ENCODE results near the gene NAV2.

Gene NAV2

DNA sequence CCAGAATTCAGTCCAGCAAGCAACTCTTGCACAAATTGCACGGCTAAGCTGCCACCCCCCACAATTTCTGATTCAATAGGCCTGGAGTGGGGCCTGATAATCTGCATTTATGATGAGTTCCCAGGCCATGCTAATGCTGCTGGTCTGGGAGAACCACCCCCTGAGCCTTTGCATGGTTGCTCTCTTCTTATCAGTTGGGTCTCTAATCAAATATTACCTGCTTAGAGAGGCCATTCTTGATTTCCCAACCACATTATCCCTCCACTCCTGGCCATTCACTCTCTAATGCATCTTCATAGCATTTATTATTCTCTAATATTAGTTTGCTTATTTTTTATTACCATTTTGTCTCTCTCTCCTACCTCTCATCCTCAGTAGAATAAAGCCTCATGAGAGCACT is 99.5 kb downstream of the NAV2 start:
- no peak for DNase-seq

DNA sequence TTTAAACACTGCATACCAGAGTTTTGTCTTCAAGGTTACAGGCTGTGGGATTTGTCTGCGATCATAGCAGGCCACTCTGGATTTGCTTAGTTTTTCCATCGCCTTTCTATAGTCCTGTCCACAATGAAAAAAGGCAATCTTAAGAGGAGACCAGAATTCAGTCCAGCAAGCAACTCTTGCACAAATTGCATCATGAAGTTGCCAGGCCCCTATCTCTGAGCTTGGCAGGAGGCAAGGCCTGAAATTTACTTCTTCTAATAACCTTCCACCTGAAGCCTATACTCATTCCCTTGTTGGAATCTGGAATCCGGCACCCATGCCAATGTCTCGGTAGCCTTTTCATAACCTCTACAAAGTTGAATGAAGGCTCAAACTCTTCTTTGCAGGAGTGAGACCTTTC is 100.1 kb downstream of the NAV2 start:
- no peak for DNase-seq

DNA sequence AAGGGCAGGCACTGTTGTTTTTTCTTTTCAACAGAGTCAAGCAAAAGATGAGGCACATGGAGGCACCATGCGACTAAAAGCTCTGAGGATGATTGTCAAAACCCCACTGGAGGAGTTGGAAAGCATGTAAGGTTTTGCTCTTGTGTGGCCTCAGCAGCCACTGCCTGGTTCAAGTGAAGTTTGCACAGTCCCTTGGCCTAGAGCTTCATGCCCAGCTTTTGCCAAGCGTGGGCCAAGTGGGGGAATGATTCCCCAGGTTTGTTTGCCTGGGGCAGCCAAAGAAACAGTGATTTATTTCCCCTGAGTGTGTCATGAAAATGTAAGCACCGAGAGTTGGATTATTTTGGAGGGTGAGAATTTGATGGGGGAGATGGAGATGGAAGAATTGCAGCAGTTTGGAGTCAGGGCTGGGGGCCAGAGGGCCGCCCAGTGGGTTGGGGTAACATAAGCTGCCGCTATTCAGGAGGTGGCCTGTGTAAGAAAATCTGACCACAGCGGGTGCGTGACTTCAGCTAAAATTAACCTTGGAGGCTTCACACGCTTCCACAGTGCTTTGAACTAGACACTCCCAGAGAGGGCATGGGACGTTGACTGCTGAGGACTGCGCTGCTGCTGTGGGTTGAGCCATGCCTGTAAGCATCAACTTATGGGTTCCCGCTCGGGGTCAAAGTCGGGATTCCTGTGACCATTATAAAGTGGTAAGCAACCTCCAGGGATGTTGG is 100.7 kb downstream of the NAV2 start:
- no peak for DNase-seq

DNA sequence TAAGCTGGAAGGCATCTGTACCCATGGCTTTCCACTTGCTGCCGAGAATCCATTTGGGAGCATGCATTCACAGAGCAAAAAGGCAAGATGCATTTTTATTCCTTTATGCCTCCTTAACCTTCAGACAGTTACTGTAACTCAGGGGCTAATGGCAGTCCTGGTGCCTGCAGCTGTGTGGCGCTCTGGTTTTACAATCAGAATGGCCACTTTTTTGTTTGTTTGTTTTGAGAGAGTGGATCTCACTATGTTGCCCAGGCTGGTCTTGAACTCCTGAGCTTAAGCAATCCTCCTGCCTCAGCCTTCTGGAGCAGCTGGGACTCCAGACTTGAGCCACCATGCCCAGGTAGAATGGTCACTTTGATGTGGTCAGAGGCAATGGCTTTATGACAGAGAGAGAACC is 101.8 kb downstream of the NAV2 start:
- no peak for DNase-seq

DNA sequence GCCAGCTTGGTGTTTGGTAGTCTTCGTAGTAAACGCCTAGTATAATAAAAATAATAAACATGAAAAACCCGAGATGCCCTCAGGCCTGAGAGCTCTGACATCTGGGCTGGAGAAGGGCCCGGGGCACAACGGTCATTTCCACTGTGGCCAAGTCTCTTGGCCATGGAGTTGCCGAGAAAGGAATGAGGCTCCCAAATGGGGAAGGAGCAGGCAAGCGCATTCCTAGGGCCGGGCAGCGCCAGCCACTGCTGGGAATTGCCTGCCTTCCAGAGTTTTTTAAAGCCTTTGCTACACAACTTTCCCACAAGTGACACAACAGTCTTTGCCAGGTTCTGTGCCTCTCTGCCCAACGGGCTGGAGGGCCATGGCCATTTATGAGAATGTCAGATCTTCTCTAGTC is 103.4 kb downstream of the NAV2 start:
- DNase-seq, result no peak

DNA sequence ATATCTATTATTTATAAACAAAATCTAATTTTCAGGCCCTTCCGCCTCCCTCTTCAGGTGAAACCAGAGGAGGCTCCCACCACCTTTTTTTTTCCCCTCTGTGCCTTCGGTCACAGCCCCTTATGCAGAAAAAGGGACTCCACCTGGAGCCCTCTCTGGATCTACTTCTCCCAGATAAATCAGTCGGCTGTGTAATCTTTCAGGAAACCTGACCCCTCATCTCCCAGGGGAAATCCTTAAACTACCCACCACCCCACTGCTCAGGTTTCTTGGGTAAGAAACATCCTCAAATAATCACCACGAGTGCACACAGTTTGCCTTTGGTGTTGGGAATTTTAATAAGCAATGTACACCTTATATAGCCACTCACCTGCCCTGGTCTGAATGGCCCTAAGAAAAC is 104.2 kb downstream of the NAV2 start:
- DNase-seq, result no peak

DNA sequence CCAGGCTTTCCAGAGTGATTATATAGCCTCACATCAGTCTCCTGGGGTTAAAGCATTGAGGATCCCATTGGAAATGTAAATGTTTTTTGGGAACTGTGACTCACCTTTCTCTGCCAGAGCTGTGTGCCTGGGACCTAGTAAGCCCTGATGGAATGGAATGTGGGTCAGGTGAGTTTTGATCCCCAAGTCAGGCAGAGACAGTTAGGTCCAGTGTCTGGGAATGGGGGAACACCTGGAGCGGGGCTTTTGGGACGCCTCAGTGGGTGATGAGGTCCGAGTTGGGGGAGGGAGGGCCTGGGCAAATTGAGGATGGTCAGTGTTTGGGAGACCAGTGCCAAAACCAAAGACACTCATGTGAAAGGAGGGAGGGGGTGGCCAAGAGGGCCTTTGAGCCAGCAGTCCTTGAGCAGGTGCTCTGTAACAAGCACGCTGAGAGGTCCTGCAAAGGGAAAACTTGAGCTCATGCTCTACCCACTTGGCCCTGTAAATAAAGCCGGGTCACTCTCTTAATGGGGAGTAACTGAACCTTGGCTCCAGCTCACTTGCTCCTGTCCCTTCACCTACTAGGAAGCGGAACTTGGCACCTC is 104.7 kb downstream of the NAV2 start:
- no peak for DNase-seq

DNA sequence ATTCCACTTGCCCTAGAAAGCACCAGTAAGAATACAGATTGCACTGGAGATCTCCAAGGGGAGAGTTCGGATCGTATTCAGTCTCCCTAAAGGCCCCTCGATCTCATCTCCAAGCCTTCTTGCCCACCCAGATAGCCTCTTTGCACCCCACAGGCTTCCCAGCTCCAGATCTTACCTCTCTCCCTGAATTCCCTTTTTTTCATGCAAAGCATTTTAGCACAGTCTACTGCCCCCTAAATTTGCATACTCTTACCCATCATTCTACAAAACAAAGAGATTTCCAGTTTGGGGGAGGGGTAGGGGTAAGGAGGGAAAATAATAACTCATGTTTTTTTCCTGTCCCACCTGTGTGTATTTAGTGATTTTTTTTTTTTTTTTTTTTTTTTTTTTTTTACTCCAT is 105.2 kb downstream of the NAV2 start:
- DNase-seq, result no peak

DNA sequence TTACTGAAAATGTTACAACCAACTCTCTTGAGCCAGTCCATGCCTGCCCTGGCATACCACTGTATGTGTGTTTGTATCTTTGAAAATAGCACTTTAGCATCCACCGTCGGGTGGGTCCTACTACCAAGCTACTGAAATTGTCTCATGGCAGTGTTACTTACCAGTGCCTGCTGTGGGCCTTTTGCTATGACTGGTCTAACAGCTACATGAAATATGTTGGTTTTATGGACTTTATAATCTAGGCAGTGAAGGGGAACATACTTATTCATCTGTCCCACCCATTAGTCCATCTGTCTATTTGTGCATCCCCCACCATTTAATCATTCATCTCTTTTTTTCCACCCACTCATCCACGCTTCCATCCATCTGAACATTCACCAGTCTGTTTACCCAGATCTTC is 106.0 kb downstream of the NAV2 start:
- no peak for DNase-seq

DNA sequence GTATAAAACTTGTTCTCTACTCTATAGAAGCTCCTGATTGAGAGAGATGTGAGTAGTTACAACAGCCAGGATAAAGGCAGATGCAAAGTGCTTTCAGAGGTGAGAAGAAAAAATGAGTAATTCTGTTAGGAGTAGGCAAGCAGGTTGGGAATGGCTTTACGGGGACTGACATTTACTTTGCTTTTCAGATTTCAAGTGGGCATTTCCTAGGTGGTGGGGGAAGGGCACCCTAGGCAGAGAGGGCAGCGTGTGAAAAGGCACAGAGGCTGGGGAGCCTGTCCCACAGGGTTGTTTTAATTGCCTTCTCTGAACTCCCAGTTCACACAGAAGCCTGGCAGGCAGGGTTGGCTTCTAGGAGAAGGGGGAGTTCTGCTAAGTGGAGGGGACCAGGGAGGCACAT is 106.5 kb downstream of the NAV2 start:
- no peak for DNase-seq

DNA sequence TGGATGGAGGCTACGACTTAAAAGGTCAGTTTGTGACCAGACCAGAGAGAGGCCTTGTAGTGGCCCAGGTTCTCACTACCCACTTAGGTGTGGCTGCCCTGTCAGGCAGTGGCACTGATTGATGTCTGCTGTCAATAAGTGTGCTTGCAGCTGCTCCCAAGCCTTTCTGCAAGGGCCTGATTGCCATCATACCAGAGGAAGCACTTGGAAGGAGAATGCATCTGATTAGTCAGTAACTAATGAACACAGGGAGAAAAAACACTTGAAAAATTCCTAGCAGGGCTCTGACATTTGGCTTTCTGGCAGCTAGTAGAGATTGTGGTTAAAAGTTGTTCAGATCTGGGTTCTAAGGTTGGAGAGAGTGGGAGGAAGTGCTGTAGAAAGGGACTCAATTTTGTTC is 107.5 kb downstream of the NAV2 start:
- no peak for DNase-seq

DNA sequence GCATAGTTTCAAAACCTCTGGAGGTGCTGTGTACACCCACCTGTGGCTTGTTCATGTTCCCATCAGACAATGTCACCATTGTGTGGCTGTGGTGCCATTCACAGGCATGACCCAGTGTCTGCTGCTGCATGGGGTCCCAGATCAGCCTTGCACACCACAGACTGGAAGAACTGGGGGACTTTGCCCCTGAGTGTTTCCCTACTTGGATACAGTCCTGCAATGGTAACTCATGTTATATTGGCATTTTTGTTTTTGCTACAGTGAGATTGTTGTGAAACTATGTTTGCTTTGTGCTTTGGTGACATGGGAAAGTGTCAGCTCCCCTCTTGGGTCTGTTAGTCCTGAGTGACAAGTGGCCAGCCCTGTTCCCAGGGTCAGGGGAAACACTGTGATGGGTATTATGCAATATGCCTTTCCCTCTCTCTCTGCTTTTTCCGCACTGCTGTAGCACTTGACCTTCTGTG is 108.8 kb downstream of the NAV2 start:
- DNase-seq, result no peak

DNA sequence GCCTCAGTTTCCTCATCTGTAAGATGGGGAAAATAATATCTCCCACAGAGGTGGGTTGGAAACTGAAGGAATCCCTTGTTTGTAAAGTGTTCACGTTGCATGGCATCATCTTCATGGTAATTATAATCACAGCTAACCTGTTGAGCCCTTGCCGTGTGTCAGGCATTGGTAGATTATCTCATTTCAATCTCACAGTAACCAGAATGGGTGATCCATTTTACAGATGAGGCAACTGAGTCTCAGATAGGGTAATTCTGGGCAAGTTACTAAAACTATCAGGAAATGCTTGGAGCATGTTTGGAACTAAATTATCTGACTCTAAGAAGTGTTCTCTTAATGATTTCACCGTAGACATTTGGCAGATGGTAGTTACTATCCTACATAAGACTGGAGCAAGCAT is 109.4 kb downstream of the NAV2 start:
- DNase-seq, result no peak

DNA sequence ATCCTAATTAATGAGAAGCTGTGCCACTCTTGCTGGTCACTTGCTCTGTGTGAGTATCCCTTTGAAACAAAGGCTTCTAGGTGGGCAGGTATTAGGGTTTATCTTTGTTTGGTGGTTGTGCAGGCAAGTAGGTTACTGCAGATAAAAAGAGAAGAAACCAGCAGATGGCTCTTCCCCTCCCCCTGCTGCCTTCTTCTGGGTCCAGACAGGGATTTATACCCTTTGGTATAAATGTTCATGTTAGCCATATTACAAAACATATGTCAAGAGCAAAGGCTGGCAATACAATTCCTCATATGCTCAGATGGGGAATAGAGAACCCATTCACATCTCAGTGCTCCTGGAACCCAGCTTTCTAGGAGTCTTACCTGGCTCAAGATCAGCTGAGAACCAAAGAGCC is 109.9 kb downstream of the NAV2 start:
- DNase-seq, result no peak

DNA sequence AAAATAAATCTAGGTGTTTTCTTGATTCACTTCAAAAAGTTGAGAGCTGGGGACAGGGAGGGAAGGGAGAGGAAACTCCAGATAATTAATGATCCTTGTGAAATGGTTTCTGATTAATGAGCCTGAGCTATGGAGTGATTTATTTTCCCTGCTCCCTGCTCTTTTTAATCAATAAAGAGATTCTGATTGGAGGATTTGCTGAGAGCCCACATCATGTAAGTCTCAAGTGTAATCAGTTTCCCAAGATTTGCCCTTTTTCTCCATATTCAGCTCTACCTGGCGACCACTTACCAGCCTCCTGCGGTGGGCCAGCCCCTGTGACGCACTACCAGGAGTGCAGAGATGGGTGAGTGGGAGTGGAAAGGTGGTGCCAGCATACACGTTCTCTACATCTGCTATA is 114.0 kb downstream of the NAV2 start:
- no peak for DNase-seq

DNA sequence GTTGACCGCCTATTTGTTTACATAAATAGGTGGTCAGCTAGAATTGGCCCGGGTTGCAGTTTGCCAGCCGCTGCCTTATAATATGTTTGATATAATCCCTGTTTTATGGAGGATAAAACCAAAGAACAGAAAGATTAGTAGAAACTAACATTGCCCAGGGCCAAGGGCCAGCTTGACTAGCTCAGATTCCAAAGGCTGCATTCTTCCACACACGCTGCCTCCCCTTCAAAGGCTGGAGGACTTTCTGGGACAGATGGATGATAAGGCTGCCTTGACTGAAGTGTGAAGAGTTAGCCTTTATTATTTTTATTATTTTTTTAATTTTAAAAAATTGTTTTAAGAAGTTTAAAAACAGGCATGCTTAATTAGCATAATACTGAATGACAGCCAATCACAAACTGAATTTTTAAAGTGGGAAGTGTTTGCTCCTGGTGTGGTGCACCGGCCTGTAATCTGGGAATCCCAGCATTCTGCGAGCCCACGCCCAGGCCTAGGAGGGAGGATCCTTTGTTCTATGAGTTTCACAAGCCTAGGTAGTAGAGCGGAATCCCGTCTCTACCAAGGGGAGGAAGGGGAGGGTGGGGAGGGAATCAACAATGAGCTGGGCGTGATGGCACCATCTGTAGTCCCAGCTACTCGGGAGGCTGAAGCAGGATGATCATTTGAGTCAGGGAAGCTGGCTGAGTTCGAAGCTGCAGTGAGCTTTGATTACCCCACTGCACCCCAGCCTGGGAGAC is 114.9 kb downstream of the NAV2 start:
- DNase-seq, result no peak

DNA sequence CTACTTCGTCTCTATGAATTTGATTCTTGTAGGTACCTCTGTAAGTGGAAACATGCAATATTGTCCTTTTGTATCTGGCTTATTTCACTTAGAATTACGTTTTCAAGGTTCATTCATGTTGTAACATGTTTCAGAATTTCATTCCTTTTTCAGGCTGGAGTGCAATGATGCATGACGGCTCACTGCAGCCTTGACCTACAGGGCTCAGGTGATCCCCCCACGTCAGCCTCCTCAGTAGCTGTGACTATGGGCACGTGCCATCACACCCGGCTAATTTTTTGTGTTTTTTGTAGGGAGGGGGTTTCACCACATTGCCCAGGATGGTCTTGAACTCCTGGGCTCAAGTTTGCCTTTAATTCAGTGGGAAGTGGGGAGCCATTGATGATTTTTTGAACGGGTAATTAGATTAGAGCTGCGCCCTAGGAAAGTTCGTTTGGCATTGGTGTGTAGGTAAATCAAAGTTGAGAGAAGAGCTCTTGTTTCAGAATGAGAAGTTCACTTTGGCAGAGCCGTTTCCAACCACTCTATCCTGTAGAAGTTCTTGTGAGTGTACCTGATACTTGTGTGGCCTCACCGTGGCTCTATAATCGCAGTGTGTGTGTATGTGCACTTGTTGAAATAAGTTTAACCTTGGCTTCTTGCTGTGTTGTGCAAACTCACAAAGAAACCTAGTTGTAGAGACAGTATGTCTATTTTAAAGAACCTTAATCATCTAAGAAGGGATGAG is 115.9 kb downstream of the NAV2 start:
- DNase-seq, result no peak

DNA sequence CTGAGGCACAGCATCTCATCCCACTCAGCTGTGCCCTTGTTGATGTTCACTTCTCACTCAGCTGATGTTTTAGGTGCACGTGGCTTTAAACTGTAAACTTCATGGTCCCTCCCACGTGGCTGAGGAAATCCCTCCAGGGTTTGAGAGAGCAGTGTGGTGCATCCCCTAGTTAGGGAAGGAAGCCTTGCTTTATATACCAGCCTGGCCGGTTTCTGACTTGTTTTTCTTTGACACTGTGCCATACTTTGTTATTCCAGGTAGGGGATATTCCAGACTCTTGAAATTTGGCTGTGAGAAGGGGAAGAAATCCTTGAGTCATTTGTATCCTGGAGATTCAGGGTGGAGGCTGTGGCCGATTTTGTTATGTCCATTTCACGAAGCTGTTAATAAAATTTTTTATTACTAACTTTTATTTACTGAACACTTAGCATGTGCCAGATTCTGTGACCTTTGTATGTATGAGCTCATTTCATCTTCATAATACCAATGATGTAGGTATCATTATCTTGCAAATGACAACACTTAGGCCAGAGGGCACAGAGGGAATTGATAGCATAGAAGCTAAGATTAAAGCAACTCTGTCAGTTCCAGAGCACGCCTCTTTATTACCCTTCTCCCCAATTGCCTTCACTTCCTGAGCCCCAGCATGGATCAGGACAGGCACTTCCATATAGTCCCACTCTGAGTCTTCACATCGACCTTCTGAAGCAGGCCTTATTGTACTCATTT is 116.6 kb downstream of the NAV2 start:
- no peak for DNase-seq

DNA sequence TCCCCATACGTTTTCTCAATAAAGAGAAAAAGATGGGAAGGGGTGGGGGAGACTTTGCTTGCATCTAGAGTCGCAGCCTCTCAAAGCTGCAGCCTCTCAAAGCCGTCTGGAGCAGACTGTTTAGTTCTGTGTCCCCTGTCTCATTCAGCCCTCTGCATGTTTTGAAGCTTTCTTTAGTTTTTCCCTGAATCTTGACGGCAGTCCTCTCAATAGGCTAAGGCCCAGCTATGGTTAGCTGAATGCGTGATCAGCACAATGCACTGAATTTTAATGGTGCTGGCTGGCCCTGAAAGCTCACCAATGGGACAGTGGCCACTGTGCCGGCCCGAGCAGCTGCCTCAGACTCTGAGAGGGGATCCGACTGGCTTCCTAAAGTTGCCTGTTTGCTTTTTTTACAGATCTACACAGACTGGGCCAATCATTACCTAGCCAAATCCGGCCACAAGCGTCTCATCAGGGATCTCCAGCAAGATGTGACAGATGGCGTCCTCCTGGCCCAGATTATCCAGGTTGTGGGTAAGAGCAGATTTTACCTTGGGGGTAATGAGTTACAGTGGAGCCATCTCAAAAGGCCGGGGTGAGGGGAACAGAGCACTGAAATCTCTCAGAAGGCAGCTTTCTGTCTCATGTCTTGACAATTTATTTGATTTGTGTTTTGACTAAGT is 119.6 kb downstream of the NAV2 start:
- DNase-seq, result no peak

DNA sequence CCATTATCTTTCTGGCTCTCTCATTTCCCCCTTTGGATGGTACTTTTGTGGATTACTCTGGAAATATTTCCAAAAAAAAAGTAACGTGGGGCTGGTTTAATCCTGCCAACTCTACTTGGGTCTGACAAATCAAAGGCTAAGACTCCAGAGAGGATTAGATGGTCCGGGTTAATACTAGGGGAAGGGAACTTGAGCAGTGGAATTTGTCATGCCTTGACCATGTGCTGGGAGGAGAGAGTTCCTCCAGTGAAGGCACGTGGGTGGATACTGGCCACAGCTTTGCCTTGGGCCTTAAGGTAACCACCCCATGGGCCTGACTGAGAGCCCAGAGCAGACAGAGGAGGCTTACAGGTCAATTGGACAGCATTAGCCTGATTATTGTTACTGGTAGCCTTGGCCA is 120.3 kb downstream of the NAV2 start:
- DNase-seq, result no peak

DNA sequence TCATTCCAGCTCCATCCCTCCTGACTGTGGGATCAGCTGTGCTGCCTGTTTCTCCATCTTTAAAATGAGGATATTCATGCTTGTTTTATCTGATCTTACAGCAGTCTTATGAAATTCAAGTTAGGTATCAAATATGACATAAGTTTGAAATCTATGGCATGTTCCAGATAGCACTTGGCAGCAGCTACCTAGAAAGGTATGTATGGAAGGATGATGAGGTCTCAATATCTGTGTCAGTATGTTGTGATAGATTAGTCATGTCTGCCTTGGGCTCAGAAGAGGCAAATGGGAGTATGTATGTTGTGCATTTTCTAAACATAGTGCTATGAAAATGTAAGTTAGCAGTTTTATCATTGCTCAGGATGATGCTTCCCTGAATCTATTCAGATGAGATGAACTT is 122.1 kb downstream of the NAV2 start:
- DNase-seq, result no peak

DNA sequence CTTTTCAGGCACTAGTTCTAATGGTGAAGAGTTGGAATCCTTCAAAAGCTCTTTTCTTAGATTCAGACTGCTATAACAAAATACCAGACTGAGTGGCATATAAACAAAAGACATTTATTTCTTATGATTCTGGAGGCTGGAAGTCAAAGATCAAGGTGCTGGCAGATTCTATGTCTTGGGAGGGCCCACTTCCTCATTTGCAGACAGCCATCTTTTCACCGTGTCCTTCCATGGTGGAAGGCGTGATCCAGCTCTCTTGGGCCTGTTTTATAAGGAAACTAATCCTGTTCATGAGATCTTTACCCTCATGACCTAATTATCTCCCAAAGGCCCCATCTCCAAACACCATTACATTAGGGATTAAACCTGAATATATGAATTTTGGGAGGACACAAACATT is 124.0 kb downstream of the NAV2 start:
- DNase-seq, result no peak
